GM23338 (cell line): ENCODE data around the gene CDC42EP5. TPM values are rescaled to one million over a fixed set of nuclear protein-coding genes. Genes with fewer than 3 reads are reported as not detected.
A peak's percentile ranks its signal among the peaks of the same experiment; 100 is the strongest.

Experiments
- ATAC-seq: fragments of 200-7000 bp; cut with Tn5 transposase; 3 replicates; pipeline ENCODE4 v1.9.1; 2020
- DNase-seq: peaks from one replicate; pipeline ENCODE4 v3.0.0-alpha.2; 2015; ENCODE audit warnings: low spot score
- H2AFZ ChIP-seq: fragments of 200-600 bp; sonication (generic); 2 replicates; pipeline ENCODE4 v1.8.0; 2016; ENCODE audit warnings: antibody characterized with exemption, mild to moderate bottlenecking, moderate library complexity
- H3F3A ChIP-seq: fragments of 200-600 bp; sonication (generic); replicated peaks from 2 replicates; pipeline ENCODE4 v1.8.0; 2017; ENCODE audit warnings: antibody characterized with exemption, mixed run types, low read depth
- H3K27ac ChIP-seq: fragments of 200-600 bp; sonication (generic); 2 replicates; pipeline ENCODE4 v1.6.1; 2016; ENCODE audit warnings: low read depth
- H3K27me3 ChIP-seq: fragments of 200-600 bp; sonication (generic); 2 replicates; pipeline ENCODE4 v1.8.0; 2016; ENCODE audit warnings: mild to moderate bottlenecking, mixed run types, moderate library complexity; ENCODE audit not compliant: insufficient read depth
- H3K36me3 ChIP-seq: fragments of 200-600 bp; sonication (generic); 2 replicates; pipeline ENCODE4 v1.8.0; 2016; ENCODE audit warnings: mild to moderate bottlenecking; ENCODE audit not compliant: insufficient read depth
- H3K4me1 ChIP-seq: fragments of 200-600 bp; sonication (generic); 2 replicates; pipeline ENCODE4 v1.8.0; 2016; ENCODE audit warnings: mild to moderate bottlenecking, moderate library complexity; ENCODE audit not compliant: insufficient read depth
- H3K4me2 ChIP-seq: fragments of 200-600 bp; sonication (generic); 2 replicates; pipeline ENCODE4 v1.7.1; 2017; ENCODE audit warnings: mixed run types
- H3K4me3 ChIP-seq: fragments of 200-600 bp; sonication (generic); 2 replicates; pipeline ENCODE4 v1.6.1; 2016; ENCODE audit warnings: mixed run types
- H3K79me2 ChIP-seq: fragments of 200-600 bp; sonication (generic); replicated peaks from 2 replicates; pipeline ENCODE4 v1.8.0; 2017; ENCODE audit warnings: mild to moderate bottlenecking; ENCODE audit not compliant: insufficient read depth
- H3K9me2 ChIP-seq: fragments of 200-600 bp; sonication (generic); 2 replicates; pipeline ENCODE4 v1.8.0; 2017; ENCODE audit not compliant: insufficient read depth
- H4K20me1 ChIP-seq: fragments of 200-600 bp; sonication (generic); replicated peaks from 2 replicates; pipeline ENCODE4 v1.8.0; 2017; ENCODE audit warnings: mild to moderate bottlenecking; ENCODE audit not compliant: insufficient read depth
- H3K27ac Mint-ChIP-seq: 2 replicates; pipeline ENCODE4 v1.8.0; 2020; ENCODE audit warnings: inconsistent platforms, mild to moderate bottlenecking, moderate library complexity, mixed read lengths
- H3K27me3 Mint-ChIP-seq: 3 replicates; pipeline ENCODE4 v1.8.0; 2022; ENCODE audit warnings: low read depth, mild to moderate bottlenecking, moderate library complexity, mixed read lengths, inconsistent platforms; ENCODE audit not compliant: insufficient read depth, poor library complexity
- H3K36me3 Mint-ChIP-seq: 3 replicates; pipeline ENCODE4 v1.8.0; 2021; ENCODE audit warnings: low read depth, mild to moderate bottlenecking, inconsistent platforms, moderate library complexity, mixed read lengths
- H3K4me1 Mint-ChIP-seq: 3 replicates; pipeline ENCODE4 v1.8.0; 2020; ENCODE audit warnings: mild to moderate bottlenecking, inconsistent platforms, mixed read lengths
- H3K4me3 Mint-ChIP-seq: 3 replicates; pipeline ENCODE4 v1.8.0; 2021; ENCODE audit warnings: moderate library complexity, mild to moderate bottlenecking, inconsistent platforms, mixed read lengths
- H3K9me3 Mint-ChIP-seq: 3 replicates; pipeline ENCODE4 v1.8.0; 2020; ENCODE audit warnings: moderate library complexity, mild to moderate bottlenecking, inconsistent platforms, mixed read lengths
- EZH2 ChIP-seq: fragments of 200-600 bp; sonication (generic); IDR thresholded peaks from one replicate; pipeline ENCODE4 v1.8.0; 2017; ENCODE audit warnings: antibody characterized with exemption, mild to moderate bottlenecking, low read depth; ENCODE audit not compliant: unreplicated experiment
- EZH2phosphoT487 ChIP-seq: fragments of 200-600 bp; sonication (generic); IDR thresholded peaks from one replicate; pipeline ENCODE4 v1.8.1; 2018; ENCODE audit warnings: antibody characterized with exemption; ENCODE audit not compliant: unreplicated experiment
- JUNB ChIP-seq: IDR thresholded peaks from one replicate; pipeline ENCODE4 v1.6.1; 2016; ENCODE audit warnings: antibody characterized with exemption; ENCODE audit not compliant: unreplicated experiment
- POLR2AphosphoS5 ChIP-seq: IDR thresholded peaks from 2 replicates; pipeline ENCODE4 v1.6.1; 2016; ENCODE audit warnings: antibody characterized with exemption, low read depth
- STAT1 ChIP-seq: IDR thresholded peaks from one replicate; pipeline ENCODE4 v1.6.1; 2016; ENCODE audit warnings: antibody characterized with exemption; ENCODE audit not compliant: unreplicated experiment
- ZNF114 ChIP-seq: fragments of 250-450 bp; sonication (Bioruptor Pico); IDR thresholded peaks from 2 replicates; pipeline ENCODE4 v1.5.0; 2020; ENCODE audit warnings: mild to moderate bottlenecking, moderate library complexity
- polyA plus RNA-seq: library from polyadenylated mRNA; unstranded; fragments of >200 nt; fragmentation: Nextera tagmentation; extraction: Ambion mirVana; gene quantifications from 2 replicates; pipeline ENCODE4 v1.2.1, GENCODE V29; 2016
- total RNA-seq: library from RNA; depleted of rRNA; stranded (reverse); fragments of >200 nt; shearing (Covaris generic); gene quantifications from 2 replicates; pipeline ENCODE4 v1.2.3, GENCODE V29; 2014
- TF ChIP-seq, protein P1 (sequence below): fragments of 250-450 bp; sonication (Bioruptor Pico); IDR thresholded peaks from 2 replicates; pipeline ENCODE4 v1.5.0; 2020; ENCODE audit warnings: mild to moderate bottlenecking, moderate library complexity
- TF ChIP-seq, protein P2 (sequence below): IDR thresholded peaks from 2 replicates; pipeline ENCODE4 v1.6.1; 2016; ENCODE audit warnings: antibody characterized with exemption
- TF ChIP-seq, protein P3 (sequence below), 2 experiments: fragments of 200-600 bp in 1 of 2; sonication (generic) in 1 of 2; conservative IDR thresholded peaks; 2 replicates each; pipeline versions ENCODE4 v1.5.1 to v1.6.1; 2016 to 2017; ENCODE audit warnings: antibody characterized with exemption in 2 of 2, low read depth in 2 of 2, mild to moderate bottlenecking in 2 of 2, moderate library complexity in 1 of 2

The CDC42EP5 gene
- total and polyA plus RNA-seq, 2 experiments from 2014 or later: 1.4 to 3.4 TPM

- TF ChIP-seq, protein P1, sequence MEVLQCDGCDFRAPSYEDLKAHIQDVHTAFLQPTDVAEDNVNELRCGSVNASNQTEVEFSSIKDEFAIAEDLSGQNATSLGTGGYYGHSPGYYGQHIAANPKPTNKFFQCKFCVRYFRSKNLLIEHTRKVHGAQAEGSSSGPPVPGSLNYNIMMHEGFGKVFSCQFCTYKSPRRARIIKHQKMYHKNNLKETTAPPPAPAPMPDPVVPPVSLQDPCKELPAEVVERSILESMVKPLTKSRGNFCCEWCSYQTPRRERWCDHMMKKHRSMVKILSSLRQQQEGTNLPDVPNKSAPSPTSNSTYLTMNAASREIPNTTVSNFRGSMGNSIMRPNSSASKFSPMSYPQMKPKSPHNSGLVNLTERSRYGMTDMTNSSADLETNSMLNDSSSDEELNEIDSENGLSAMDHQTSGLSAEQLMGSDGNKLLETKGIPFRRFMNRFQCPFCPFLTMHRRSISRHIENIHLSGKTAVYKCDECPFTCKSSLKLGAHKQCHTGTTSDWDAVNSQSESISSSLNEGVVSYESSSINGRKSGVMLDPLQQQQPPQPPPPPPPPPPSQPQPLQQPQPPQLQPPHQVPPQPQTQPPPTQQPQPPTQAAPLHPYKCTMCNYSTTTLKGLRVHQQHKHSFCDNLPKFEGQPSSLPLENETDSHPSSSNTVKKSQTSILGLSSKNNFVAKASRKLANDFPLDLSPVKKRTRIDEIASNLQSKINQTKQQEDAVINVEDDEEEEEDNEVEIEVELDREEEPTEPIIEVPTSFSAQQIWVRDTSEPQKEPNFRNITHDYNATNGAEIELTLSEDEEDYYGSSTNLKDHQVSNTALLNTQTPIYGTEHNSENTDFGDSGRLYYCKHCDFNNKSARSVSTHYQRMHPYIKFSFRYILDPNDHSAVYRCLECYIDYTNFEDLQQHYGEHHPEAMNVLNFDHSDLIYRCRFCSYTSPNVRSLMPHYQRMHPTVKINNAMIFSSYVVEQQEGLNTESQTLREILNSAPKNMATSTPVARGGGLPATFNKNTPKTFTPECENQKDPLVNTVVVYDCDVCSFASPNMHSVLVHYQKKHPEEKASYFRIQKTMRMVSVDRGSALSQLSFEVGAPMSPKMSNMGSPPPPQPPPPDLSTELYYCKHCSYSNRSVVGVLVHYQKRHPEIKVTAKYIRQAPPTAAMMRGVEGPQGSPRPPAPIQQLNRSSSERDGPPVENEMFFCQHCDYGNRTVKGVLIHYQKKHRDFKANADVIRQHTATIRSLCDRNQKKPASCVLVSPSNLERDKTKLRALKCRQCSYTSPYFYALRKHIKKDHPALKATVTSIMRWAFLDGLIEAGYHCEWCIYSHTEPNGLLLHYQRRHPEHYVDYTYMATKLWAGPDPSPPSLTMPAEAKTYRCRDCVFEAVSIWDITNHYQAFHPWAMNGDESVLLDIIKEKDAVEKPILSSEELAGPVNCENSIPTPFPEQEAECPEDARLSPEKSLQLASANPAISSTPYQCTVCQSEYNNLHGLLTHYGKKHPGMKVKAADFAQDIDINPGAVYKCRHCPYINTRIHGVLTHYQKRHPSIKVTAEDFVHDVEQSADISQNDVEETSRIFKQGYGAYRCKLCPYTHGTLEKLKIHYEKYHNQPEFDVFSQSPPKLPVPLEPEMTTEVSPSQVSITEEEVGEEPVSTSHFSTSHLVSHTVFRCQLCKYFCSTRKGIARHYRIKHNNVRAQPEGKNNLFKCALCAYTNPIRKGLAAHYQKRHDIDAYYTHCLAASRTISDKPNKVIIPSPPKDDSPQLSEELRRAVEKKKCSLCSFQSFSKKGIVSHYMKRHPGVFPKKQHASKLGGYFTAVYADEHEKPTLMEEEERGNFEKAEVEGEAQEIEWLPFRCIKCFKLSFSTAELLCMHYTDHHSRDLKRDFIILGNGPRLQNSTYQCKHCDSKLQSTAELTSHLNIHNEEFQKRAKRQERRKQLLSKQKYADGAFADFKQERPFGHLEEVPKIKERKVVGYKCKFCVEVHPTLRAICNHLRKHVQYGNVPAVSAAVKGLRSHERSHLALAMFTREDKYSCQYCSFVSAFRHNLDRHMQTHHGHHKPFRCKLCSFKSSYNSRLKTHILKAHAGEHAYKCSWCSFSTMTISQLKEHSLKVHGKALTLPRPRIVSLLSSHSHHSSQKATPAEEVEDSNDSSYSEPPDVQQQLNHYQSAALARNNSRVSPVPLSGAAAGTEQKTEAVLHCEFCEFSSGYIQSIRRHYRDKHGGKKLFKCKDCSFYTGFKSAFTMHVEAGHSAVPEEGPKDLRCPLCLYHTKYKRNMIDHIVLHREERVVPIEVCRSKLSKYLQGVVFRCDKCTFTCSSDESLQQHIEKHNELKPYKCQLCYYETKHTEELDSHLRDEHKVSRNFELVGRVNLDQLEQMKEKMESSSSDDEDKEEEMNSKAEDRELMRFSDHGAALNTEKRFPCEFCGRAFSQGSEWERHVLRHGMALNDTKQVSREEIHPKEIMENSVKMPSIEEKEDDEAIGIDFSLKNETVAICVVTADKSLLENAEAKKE (CRISPR knock-in tag): no peak
- TF ChIP-seq STAT1: no peak
- no peak for TF ChIP-seq JUNB
- TF ChIP-seq ZNF114 (CRISPR knock-in tag): no peak
- TF ChIP-seq EZH2phosphoT487: no peak
These were observed 53.1 kb downstream of the CDC42EP5 start (continued) for GRCh38 chr19:54420068-54420382.

DNA sequence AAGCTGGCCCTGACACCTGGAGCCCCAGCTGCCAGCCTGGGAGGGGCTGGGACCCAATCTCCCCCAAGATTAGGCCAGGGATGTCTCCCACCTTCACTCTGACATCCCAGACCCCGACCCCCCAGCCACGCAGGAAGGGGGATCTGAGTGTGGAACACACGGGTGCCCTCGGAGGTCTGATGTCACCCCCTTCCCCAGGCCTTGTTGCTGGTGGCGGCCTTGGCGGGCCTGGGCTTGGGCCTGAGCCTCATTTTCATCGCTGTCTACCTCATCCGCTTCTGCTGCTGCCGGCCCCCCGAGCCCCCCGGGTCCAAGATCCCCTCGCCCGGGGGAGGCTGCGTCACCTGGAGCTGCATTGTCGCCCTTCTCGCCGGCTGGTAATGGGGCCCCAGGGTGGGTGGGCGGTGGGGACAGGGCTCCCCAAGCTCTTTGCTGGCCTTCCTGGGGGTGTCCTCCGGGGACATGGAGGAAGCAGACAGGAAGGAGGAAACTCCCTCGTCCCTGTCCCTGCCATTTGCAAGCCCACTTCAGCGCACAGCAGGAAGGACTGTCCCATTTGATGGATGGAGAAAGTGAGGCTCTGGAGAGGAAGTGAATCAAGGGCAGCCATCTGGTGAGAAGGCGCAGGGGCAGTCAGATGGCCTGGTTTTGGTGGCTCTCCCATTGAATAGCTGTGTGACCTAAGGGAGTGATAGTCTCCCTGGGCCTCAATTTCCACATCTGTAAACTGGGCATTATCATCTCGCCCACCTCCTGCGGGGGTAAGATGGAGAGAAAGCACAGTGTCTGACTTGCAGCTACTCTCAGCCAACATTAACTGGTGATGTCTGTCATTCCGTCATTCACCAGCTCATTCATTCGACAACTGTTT, 53.9 kb downstream of the CDC42EP5 start:
- Mint-ChIP-seq H3K36me3 (peaks cover 34% of the 10 kb centered on the region), H3K9me3 (peaks cover 12% of the 10 kb centered on the region), H3K27me3 (peaks cover 21% of the 10 kb centered on the region), H3K4me1 (peaks cover 46% of the 10 kb centered on the region), H3K27ac (peak overlapping the region; percentile 92; the same call in 1 of the 2 replicates), H3K4me3 (peak overlapping the region; percentile 61)
- Histone ChIP-seq H2AFZ (no peak overlapping the region), H4K20me1 (no peaks in the 10 kb centered on the region; the same call in 1 of the 2 replicates), H3K36me3 (no peaks in the 10 kb centered on the region), H3K27me3 (peaks cover 20% of the 10 kb centered on the region), H3K79me2 (0 out of 2 replicates have a peak, but pooled peaks cover 3% of the 10 kb centered on the region), H3K4me2 (peak overlapping the region; percentile 93), H3K4me1 (peaks cover 37% of the 10 kb centered on the region), H3F3A (peaks cover 21% of the 10 kb centered on the region), H3K9me2 (no peaks in the 10 kb centered on the region), H3K4me3 (peak overlapping the region; percentile 64; the same call in 1 of the 2 replicates), H3K27ac (peak overlapping the region; percentile 98)
- TF ChIP-seq STAT1 (no peak), POLR2AphosphoS5 (no peak), EZH2 (no peak)
- TF ChIP-seq, protein P2, sequence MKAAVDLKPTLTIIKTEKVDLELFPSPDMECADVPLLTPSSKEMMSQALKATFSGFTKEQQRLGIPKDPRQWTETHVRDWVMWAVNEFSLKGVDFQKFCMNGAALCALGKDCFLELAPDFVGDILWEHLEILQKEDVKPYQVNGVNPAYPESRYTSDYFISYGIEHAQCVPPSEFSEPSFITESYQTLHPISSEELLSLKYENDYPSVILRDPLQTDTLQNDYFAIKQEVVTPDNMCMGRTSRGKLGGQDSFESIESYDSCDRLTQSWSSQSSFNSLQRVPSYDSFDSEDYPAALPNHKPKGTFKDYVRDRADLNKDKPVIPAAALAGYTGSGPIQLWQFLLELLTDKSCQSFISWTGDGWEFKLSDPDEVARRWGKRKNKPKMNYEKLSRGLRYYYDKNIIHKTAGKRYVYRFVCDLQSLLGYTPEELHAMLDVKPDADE: no peak
- TF ChIP-seq, protein P3, sequence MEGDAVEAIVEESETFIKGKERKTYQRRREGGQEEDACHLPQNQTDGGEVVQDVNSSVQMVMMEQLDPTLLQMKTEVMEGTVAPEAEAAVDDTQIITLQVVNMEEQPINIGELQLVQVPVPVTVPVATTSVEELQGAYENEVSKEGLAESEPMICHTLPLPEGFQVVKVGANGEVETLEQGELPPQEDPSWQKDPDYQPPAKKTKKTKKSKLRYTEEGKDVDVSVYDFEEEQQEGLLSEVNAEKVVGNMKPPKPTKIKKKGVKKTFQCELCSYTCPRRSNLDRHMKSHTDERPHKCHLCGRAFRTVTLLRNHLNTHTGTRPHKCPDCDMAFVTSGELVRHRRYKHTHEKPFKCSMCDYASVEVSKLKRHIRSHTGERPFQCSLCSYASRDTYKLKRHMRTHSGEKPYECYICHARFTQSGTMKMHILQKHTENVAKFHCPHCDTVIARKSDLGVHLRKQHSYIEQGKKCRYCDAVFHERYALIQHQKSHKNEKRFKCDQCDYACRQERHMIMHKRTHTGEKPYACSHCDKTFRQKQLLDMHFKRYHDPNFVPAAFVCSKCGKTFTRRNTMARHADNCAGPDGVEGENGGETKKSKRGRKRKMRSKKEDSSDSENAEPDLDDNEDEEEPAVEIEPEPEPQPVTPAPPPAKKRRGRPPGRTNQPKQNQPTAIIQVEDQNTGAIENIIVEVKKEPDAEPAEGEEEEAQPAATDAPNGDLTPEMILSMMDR (conservative IDR thresholded peaks at IDR 0.05; ENCODE audit: low read depth in 2 of 2): no peak
- ATAC-seq (no peak), DNase-seq (no peak)
